ENCODE measurements around the gene PHF13. TPM values are rescaled to one million over a fixed set of nuclear protein-coding genes. Genes with fewer than 3 reads are reported as not detected.
A peak's percentile ranks its signal among the peaks of the same experiment; 100 is the strongest.
"Not testable (repeated sequence)": the region's sequence is repeated elsewhere in the genome, so short reads cannot be mapped to it uniquely, and the experiment has no call there.

The PHF13 gene
- total RNA-seq, 1 experiment from 2014 or later, result 34.2 TPM

DNA sequence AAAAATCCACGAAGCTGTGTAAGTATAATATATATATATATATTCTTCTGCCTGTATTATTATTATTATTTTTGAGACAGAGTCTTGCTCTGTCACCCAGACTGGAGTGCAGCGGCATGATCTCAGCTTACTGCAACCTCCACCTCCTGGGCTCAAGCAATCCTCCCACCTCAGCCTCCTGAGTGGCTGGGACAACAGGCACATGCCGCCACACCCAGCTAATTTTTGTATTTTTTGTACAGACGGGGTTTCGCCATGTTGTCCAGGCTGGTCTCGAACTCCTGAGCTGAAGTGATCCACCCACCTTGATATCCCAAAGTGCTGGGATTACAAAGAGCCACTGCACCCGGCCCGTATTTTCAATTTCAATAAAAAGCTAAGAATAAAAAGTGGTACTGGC, 13.5 kb upstream of the PHF13 start:
- DNase-seq (ENCODE audit: low spot score), result not testable (repeated sequence)

GRCh38 chr1:6600410-6601048, 13.0 kb upstream of the PHF13 start:
- no peak for DNase-seq (ENCODE audit: low spot score)
- in situ Hi-C loops (cut with HindIII; ENCODE audit: low sequenced_read_pairs), result no loop called here

More for the DNA sequence above, 13.5 kb upstream of the PHF13 start:
- in situ Hi-C loops (cut with HindIII; ENCODE audit: low sequenced_read_pairs), result not testable (repeated sequence)

- peak; percentile 73 for DNase-seq (ENCODE audit: low spot score)
- in situ Hi-C loops (cut with HindIII; ENCODE audit: low sequenced_read_pairs), result no loop called here
Measured at GRCh38 chr1:6601049-6601922, 12.2 kb upstream of the PHF13 start.

DNA sequence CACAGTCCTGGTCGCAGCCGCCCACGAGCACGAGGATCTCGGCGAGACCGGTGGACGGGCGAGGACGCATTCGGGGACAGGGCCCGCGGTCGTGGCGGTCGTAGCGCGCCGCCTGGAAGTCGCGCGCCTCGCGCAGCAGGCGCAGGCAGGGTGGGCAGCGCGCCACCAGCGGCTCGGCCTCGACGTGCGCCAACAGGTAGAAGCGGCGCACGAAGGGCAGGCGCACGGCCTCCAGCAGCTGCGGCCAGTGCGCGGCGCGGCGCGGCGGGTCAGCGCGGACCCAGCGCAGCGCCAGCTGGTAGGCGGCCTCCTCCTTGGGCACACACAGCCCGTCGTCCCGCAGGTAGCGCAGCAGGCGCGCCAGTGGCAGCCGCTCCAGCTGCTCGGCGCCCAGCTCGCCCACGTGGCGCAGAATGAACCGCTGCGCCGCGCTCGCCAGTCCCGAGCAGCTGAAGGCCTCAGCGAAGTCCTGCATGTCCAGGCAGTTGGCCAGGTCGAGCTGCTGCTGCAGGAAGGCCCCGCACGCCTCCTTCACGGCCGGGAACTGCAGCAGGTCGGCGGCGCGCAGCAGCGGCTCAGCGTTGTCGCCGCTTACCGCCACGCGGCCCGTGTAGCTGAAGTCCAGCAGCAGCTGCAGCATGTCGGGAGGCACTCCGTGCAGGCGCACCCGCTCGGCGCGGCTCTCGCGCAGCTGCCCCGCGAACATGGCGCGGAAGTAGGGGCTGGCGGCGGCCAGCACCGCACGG, 11.4 kb upstream of the PHF13 start:
- in situ Hi-C loops (cut with HindIII; ENCODE audit: low sequenced_read_pairs), result no loop called here
- peak; percentile 48 for DNase-seq (ENCODE audit: low spot score)

- in situ Hi-C loops (cut with HindIII; ENCODE audit: low sequenced_read_pairs), result no loop called here
- DNase-seq (ENCODE audit: low spot score), result peak; percentile 74
Measured at GRCh38 chr1:6602669-6603237, 10.8 kb upstream of the PHF13 start, which contains the start of gene KLHL21. KLHL21 (minus strand) TSS chr1:6602869; CDS start chr1:6602817, 52 bp downstream.

DNA sequence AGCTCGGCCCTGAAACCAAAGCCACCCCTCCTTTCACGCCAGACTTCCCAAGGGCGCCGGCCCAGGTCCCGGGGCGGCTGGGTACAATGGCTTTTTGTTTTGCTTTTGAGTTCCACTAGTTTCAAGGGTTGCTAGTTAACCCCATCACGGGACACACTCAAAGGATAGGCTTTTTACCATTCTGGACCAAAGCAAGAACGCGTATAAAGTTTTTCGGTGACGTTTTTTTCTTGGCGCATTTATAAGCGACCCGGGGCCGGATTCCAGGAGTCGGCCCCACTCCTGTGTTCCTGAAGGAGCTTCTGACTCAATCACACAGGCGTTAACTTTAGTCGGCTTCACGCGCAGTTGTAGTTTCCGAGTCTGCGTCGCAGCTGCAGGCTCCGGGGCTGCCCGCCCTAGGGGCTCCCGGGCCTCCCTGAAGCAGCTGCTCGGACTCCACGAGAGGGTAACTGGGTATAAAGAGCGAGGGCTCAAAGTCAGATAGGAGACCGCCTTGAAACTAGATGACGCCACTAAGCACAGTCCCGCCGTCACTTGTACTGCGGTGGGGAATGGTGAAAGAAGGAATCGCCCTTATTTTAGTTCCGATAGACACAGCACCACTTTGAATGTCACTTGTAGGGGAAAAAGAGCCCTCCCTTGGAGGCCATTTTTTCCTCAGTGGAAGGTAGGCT, 10.2 kb upstream of the PHF13 start:
- in situ Hi-C loops (cut with HindIII; ENCODE audit: low sequenced_read_pairs), result no loop called here
- DNase-seq (ENCODE audit: low spot score), result peak; percentile 62

GRCh38 chr1:6603915-6604558, 9.5 kb upstream of the PHF13 start:
- peak; percentile 49 for DNase-seq (ENCODE audit: low spot score)
- in situ Hi-C loops (cut with HindIII; ENCODE audit: low sequenced_read_pairs), result no loop called here

- in situ Hi-C loops (cut with HindIII; ENCODE audit: low sequenced_read_pairs), result no loop called here
- peak; percentile 56 for DNase-seq (ENCODE audit: low spot score)
Measured at GRCh38 chr1:6612641-6613360, 730 bp upstream of the PHF13 start.

DNA sequence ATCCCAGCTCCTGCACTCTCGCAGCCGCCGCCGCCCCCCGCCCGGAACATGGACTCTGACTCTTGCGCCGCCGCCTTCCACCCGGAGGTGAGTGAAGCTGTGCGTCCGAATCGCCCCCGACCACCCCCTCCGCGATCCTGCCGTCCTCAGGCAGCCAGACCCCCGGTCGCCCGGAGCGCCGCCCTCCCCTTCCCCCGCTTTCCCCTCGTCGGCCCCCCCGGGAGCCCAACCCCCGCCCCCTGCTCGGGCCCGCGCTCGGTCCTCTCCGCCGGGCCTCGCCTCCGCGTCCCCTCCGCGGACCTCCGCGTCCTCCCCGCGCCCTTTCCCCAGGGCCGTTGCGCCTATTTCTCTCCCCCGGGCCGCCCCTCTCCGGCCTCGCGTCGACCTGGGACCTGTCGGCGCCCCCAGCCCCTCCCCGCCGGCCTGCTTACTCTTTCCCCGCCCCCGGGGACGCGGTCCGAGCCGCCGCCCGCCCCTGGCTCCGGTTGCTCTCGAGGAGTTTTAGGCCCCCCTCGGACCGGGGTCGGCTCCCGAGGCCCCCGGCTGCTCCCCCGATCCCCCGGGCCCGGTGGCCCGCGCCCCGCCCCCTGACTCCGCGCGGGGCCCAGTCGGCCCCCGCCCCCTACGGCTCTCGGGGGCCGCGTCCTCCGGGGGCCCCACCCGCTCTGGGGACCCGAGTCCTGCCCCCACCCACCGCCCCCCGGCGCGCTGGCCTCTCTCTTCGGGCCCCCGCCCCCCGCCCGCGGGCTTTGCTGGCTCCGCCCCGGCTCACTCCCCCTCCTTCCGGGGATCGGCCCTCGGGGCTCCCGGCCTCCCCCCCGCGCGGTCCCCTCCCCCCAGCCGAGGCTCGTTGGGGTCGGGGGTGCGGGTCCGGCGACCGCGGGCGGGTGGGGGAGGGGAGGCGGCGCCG, 743 bp downstream of the PHF13 start:
- in situ Hi-C loops (cut with HindIII; ENCODE audit: low sequenced_read_pairs), result no loop called here

GRCh38 chr1:6614929-6615785, 1.6 kb downstream of the PHF13 start:
- DNase-seq (ENCODE audit: low spot score), result no peak
- in situ Hi-C loops (cut with HindIII; ENCODE audit: low sequenced_read_pairs), result no loop called here

More for the DNA sequence above, 743 bp downstream of the PHF13 start:
- no peak for DNase-seq (ENCODE audit: low spot score)

DNA sequence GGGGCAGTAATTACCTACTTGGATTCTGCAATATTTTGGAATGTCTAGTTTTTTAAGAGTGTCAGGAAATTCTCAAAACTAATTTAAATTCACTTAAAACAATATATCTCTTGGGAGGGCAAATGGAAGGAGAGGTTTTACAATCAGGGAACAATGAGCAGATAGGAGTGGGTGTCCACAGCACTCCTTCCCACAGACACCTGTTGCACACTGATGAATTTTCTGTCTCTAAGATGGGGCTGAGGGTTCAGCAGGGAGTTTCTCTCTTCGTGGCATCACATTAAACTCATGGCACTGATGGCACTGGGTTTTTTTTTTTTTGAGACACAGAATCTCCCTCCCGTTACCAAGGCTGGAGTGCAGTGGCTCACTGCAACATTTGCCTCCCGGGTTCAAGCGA, 5.5 kb downstream of the PHF13 start:
- in situ Hi-C loops (cut with HindIII; ENCODE audit: low sequenced_read_pairs), result no loop called here
- no peak for DNase-seq (ENCODE audit: low spot score)

GRCh38 chr1:6621429-6622391, 8.2 kb downstream of the PHF13 start:
- in situ Hi-C loops (cut with HindIII; ENCODE audit: low sequenced_read_pairs), result no loop called here
- no peak for DNase-seq (ENCODE audit: low spot score)

DNA sequence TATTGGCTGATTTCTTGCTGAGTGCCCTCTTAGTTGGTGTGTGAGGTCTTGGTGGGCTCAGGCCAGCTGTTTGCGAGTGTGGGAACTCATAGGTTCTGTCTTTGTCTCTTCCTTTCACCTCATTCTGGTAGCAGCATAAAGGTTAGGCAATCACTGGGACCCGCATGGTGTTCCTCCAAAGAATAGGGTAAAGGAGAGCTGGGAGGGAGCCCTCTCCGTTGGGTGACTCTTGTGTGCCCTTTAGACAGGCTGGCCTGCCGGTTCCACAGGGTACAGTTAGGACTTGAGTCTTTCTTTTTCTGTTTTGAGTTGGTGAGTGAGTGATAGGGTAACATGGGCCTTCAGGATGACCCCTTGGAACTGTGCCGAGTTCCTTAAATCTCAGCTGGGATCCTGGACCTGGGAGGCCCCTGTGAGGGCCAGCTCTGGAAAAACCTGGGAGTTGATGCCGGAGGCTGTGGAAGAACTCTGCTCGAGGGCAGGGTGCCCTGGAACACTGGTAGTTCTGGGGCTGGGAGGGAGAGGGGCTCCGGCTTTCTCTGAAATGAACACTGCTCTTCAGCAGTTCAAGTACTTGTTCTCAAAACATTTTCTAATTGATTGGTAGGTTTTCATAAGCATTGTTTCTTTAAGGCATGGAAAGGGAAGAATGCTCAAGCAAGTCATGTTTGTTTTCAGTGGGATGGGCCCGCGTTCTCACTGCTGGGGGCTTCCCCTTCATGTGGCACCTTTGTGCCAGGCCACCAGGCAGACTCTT, 9.0 kb downstream of the PHF13 start:
- DNase-seq (ENCODE audit: low spot score), result no peak
- in situ Hi-C loops (cut with HindIII; ENCODE audit: low sequenced_read_pairs), result no loop called here

DNA sequence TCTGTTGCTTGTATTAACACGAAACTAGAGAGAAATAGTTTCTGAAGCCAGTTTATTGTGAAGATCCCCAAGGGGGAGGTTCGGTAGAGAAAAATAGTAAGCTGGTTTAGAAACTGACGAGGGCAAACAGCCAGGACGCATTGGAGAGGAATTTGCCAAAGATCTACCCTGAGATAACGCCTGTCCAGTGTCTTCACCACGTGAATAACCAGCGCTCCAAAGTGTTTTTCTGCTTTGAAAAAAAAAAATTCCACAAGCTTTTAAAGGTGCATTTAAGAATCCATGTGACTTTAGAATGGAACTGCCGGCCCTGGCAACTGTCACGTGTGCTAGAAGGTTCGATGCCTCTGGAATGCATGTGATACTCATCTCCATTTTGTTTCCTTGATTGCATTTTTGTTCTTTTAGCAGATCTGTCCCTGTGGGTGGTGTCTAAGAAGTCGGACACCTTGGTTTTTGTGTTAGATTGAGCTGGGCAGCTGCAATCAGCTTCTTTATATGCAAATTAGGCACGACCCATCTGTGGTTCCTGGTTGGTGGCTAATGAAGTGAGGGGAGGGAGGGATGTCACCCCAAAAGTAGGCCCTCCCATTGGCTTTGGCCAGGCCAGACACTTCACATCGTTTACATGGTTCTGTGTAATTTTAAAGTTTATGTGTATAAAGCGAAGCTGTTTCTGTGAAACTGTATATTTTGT, 9.9 kb downstream of the PHF13 start:
- in situ Hi-C loops (cut with HindIII; ENCODE audit: low sequenced_read_pairs), result no loop called here
- DNase-seq (ENCODE audit: low spot score), result no peak
